ENCODE data around the gene C9orf43.

The C9orf43 gene

GRCh38 chr9:113468716-113469448 is 58.3 kb downstream of the C9orf43 start:
- no peak for DNase-seq (ENCODE audit: low read depth)

GRCh38 chr9:113471143-113471542 is 60.6 kb downstream of the C9orf43 start:
- no peak for DNase-seq (ENCODE audit: low read depth)

- DNase-seq (ENCODE audit: low read depth): no peak
These were observed 61.0 kb downstream of the C9orf43 start for GRCh38 chr9:113471566-113471965.

DNA sequence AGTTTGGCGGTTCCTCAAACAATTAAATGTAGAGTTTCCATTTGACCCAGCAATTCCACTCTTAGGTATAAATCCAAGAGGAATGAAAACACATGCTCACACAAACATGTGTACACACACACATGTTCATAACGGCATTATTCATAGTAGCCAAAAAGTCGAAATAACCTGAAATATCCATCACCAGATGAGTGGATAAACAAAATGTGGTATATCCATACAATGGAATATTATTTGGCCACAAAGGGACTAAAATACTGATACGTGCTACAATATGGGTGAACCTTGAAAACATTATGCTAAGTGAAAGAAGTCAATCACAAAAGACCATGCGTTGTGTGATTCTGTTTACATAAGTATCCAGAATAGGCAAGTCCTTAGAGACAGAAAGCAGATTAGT is 61.7 kb downstream of the C9orf43 start:
- DNase-seq (ENCODE audit: low read depth): no peak

DNA sequence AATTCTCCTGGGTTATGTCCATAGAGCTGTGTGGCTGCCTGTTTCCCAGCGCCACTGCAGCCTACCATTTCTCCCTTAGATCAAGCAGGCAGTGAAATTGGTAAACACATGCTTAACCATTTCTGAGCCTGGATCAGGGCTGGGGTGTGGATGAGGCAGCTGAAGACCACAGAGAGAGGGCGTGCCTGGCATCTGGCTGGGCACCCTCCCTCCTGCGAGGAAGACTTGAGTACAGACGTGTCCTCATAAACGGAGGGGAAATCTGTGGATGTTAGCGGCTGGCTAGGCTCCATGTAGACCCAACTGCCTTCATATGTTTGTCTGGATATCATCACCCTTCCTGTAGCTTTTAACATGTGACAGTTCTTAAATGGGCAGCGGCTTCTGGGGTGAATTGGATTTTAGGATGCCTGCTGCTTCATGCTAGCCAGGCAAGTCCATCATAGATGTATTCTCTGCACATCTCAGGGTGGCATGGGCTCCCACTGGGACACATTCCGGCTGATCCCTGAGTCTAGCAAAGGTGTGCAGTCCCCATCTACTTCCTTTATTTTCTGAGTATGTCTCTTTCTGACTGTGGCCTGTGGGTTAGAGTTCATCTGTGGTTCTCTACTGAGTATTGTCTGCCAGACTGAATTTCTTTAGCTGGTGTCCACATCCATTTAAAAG is 63.9 kb downstream of the C9orf43 start:
- no peak for DNase-seq (ENCODE audit: low read depth)

DNA sequence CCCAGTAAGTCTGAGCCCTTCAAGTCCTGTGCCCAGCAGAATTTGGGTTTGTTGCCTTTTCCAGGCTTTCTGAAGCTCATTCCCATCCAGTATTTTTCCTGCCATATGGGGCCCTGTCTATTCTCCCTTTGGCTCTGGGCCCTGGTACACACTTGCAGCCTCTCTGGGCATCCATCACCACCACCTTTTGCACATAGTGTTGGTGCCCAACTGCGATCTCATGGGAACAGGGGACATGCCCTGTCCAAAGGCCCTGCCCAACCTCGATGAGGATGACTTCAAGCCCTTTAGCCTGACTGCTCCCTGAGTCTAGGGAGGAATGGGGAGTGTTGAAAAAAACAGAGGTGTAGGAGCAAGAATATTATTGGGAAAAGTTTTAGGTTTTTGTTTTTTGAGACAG is 64.5 kb downstream of the C9orf43 start:
- no peak for DNase-seq (ENCODE audit: low read depth)

DNA sequence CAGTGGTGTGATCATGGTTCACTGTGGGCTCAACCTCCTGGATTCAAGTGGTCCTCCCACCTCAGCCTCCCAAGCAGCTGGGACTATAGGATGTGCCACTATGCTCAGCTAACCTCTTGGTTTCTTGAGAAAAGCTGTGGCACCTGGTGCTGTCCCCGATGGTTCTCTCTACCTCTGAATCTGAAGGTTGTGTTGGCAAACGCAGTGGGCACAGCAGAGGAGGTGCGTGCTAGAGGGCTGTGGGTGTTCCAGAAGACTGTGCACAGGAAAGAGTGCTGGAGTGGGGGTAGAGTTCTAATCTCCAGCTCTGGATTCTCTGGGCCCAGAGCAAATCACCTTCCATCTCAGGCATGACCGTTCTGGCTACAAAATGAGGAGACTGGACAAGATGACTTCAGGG is 65.4 kb downstream of the C9orf43 start:
- DNase-seq (ENCODE audit: low read depth): no peak

- DNase-seq (ENCODE audit: low read depth): no peak
These were observed 66.0 kb downstream of the C9orf43 start for GRCh38 chr9:113476511-113476916.

- no peak for DNase-seq (ENCODE audit: low read depth)
These were observed 66.5 kb downstream of the C9orf43 start for GRCh38 chr9:113477058-113477457.

- DNase-seq (ENCODE audit: low read depth): no peak
These were observed 67.1 kb downstream of the C9orf43 start for GRCh38 chr9:113477661-113478060.

- no peak for DNase-seq (ENCODE audit: low read depth)
These were observed 68.7 kb downstream of the C9orf43 start for GRCh38 chr9:113479174-113479621.
